Bronchial epithelial cell (primary cell): Measurements from ENCODE around the gene SNRNP27. TPM values are rescaled to one million over a fixed set of nuclear protein-coding genes. Genes with fewer than 3 reads are reported as not detected.

Source experiments
- DNase-seq: peaks from one replicate; pipeline ENCODE4 v3.0.0-alpha.2; 2010; ENCODE audit warnings: low read depth
- FAIRE-seq: peaks from 2 replicates; lab custom pipeline; 2011; peaks lifted over from hg19 to GRCh38; lab: Jason Lieb, UNC
- H3K27me3 ChIP-seq: 2 replicates; pipeline ENCODE4 v1.5.1; 2011; ENCODE audit warnings: low read length; ENCODE audit not compliant: control insufficient read depth, insufficient read depth
- H3K36me3 ChIP-seq: 2 replicates; pipeline ENCODE4 v1.5.1; 2011; ENCODE audit warnings: low read length; ENCODE audit not compliant: control insufficient read depth, insufficient read depth
- H3K4me3 ChIP-seq: 2 replicates; pipeline ENCODE4 v1.5.1; 2011; ENCODE audit warnings: mild to moderate bottlenecking, low read depth, low read length, control low read depth
- CTCF ChIP-seq: IDR thresholded peaks from 2 replicates; pipeline ENCODE4 v1.5.1; 2011; ENCODE audit warnings: mild to moderate bottlenecking, moderate library complexity, low read length, control low read depth, inconsistent platforms; ENCODE audit not compliant: insufficient read depth, severe bottlenecking
- total RNA-seq: library from RNA; depleted of rRNA; stranded (reverse); fragments of >200 nt; gene quantifications from 2 replicates; pipeline ENCODE4 v1.2.1, GENCODE V29; 2014

The SNRNP27 gene
- total RNA-seq, 1 donor from 2014 or later = 22.9 TPM

- Histone ChIP-seq H3K36me3 (peaks cover 13% of the 10 kb centered on the region), H3K4me3 (no peak overlapping the region), H3K27me3 (no peaks in the 10 kb centered on the region)
- peak; percentile 72 for DNase-seq
- no peak for FAIRE-seq
- TF ChIP-seq CTCF = no peak
These were observed 49.5 kb downstream of the SNRNP27 start for GRCh38 chr2:69943000-69943842.

GRCh38 chr2:69943843-69944525 is 50.2 kb downstream of the SNRNP27 start:
- FAIRE-seq = no peak
- no peak for DNase-seq
- no peaks in the 10 kb centered on the region for H3K27me3 ChIP-seq
- H3K4me3 ChIP-seq = no peak overlapping the region
- peaks cover 7% of the 10 kb centered on the region for H3K36me3 ChIP-seq
- no peak for TF ChIP-seq CTCF

- H3K36me3 ChIP-seq = peaks cover 5% of the 10 kb centered on the region
- FAIRE-seq (no peak), DNase-seq (no peak)
- TF ChIP-seq CTCF = no peak
- H3K4me3 ChIP-seq = no peak overlapping the region
- H3K27me3 ChIP-seq = no peaks in the 10 kb centered on the region
These were observed 51.0 kb downstream of the SNRNP27 start for GRCh38 chr2:69944756-69945155.

- H3K4me3 ChIP-seq = no peak overlapping the region
- H3K27me3 ChIP-seq = no peaks in the 10 kb centered on the region
- H3K36me3 ChIP-seq = peaks cover 2% of the 10 kb centered on the region
- no peak for TF ChIP-seq CTCF
- FAIRE-seq (no peak), DNase-seq (peak; percentile 95)
These were observed 51.7 kb downstream of the SNRNP27 start for GRCh38 chr2:69945441-69945840.

- TF ChIP-seq CTCF = no peak
- DNase-seq (peak; percentile 34), FAIRE-seq (no peak)
- no peak overlapping the region for H3K4me3 ChIP-seq
- H3K27me3 ChIP-seq = no peaks in the 10 kb centered on the region
- peaks cover 2% of the 10 kb centered on the region for H3K36me3 ChIP-seq
These were observed 52.2 kb downstream of the SNRNP27 start for GRCh38 chr2:69945941-69946340.
